ENCODE data around the gene ORC5.

Gene ORC5

GRCh38 chr7:104124893-104125477, 82.8 kb downstream of the ORC5 start:
- no peak for DNase-seq

- no peak for DNase-seq
Measured at GRCh38 chr7:104124469-104124868, 83.3 kb downstream of the ORC5 start.

GRCh38 chr7:104123786-104124185, 84.0 kb downstream of the ORC5 start:
- no peak for DNase-seq

GRCh38 chr7:104113788-104114187, 94.0 kb downstream of the ORC5 start:
- no peak for DNase-seq

DNA sequence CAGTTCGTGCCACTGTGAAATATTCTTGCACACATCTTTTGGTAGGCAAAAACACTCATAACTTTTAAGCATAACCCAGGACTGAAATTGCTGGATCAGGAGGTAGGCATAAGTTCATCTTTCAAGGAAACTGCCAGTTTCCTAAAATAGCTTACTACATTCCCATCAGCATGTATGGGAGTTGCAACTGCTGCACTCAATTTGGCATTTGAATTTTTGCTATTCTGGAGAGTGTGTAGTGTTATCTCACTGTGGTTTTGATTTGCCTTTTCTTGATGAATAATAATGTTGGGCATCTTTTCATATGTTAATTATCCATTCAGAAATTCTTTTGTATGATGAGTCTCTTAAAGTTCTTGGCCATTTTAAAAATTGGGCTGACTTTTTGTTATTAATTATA, 95.2 kb downstream of the ORC5 start:
- DNase-seq: no peak

DNA sequence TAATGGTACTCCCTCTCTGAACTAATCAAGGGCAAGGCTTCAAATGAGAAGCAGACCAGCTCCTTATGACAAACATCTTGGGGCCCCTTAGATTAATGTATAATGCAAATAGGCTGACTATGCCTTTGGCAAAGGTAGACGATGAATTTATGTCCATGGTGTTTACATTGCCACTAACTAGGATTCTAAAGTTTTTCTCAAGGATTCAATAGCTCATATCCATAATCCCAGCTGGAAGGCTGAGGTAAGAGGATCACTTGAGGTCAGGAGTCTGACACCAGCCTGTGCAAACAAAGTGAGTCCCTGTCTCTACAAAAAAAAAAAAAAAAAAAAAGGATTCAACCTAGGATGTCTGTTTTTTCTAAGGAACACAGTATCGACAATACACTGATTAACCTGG, 96.5 kb downstream of the ORC5 start:
- no peak for DNase-seq

DNA sequence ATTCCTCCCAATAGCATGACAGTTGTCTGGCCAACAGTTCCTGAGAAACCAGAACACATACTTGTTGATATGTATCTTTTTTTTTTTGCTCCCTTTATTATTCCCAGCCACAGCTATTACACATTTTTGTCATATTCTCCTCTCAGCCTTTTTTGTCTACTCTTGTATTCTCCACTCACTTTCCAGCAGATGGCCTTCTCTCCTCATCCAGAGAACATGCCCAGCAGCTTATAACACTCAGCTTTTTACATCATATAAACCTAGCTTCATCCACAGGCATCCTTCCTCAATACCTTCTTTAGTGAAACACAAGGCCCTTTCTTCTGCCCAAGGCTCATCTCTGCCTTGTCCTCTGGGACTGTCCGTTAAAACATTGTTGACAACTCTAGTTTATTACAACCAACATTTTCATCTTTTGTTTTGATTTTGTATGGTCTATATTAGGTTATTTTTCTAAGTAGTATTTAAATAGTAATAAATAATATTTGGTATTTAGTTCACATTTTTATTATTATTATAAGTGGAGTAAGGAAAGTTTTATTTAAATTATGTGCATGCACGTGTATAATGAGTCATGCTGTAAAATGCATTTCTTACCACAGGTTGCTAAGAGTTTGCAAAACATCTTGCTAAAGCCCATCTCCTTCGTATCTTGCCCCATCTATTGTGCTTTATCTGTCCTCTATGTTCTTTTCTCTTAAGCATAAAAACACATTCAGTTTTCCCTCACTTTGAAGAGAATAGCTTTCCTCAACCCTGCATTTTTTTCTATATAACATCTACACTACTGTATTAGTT, 101.5 kb downstream of the ORC5 start:
- peak in 1 of 2 experiments; percentile 2 for DNase-seq

GRCh38 chr7:104098890-104099289, 108.9 kb downstream of the ORC5 start:
- DNase-seq: no peak

DNA sequence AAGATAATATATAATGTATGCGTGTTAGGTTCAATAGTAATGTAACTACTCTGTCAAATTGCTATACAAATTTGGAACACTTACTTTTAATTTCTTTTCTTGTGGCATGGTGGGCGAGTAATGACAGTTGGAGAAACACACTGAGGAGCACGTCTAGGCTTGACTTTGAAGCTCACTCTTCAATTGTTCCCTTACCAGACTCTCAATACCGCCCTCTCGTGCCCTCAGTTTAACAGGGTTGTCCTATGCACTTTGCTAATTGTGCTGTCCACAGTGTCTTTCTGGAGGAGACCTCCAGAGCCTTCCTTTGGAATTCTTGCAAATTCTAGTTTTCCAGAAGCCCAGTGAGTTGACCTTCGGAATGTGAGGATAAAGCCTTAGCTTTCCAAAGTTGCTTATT, 111.1 kb downstream of the ORC5 start:
- DNase-seq: peak; percentile 55 to 66

DNA sequence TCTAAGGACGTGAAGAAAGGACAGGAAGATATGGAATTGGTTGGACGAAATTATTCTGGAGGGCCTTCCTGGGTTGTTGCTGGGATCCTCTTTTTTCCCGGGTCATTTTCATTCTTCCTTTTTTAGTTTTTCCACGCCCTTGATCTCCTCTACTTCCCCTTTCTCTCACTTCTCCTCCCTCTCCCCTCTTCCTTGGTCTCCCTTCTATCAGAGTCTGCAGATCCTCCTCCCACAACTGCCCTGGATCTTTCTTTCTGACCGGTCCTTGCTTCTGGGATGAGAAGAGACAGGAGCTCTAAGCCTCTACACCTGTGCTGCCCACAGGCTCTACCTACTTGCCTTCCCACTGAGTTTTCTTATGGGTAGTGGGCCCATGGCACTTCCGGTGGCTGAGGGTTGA, 114.7 kb downstream of the ORC5 start:
- DNase-seq: no peak

- no peak for DNase-seq
Measured at GRCh38 chr7:104091242-104091641, 116.6 kb downstream of the ORC5 start.

GRCh38 chr7:104089612-104090011, 118.2 kb downstream of the ORC5 start:
- DNase-seq: no peak

DNA sequence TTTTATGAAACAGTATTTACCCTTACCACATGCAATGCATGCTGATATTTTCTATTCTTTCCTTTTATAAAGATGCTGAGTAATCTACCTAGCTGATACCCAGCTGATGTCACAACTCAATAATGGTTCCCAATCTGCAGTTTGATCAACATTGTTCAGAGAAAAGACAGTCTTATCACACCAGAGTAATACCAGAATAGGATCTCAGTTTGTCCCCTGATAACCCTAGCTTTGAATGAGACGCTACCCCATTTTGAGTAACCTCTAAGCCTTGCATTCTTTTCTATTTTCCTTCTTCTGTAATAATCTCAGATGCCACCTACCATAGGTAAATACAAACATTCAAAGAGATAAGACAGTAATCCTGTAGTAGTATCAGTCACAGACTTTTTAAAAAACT, 118.8 kb downstream of the ORC5 start:
- no peak for DNase-seq
